Stimulated activated CD8-positive, alpha-beta memory T cell treated with anti-CD3 and anti-CD28 coated beads, Interleukin-7, amount 100 ng/mL, for 48 hours (primary cell): ENCODE measurements around the gene ATXN2.
"Not testable (repeated sequence)": the region's sequence is repeated elsewhere in the genome, so short reads cannot be mapped to it uniquely, and the experiment has no call there.

ENCODE experiments used
- DNase-seq, 2 donors: peaks; one replicate each; pipeline ENCODE4 v3.0.0-alpha.2; 2020; ENCODE audit warnings: low read depth in 1 of 2; ENCODE audit errors: extremely low read depth in 1 of 2

The ATXN2 gene

GRCh38 chr12:111507719-111508118 is 91.4 kb downstream of the ATXN2 start:
- DNase-seq: not testable (repeated sequence)

- not testable (repeated sequence) for DNase-seq
These were observed 91.9 kb downstream of the ATXN2 start for GRCh38 chr12:111507258-111507657.

GRCh38 chr12:111506260-111506659 is 92.9 kb downstream of the ATXN2 start:
- no peak for DNase-seq

- no peak for DNase-seq
These were observed 93.5 kb downstream of the ATXN2 start for GRCh38 chr12:111505601-111506036.

- DNase-seq: no peak
These were observed 96.0 kb downstream of the ATXN2 start for GRCh38 chr12:111503116-111503515.

GRCh38 chr12:111494676-111495075 is 104.4 kb downstream of the ATXN2 start:
- no peak for DNase-seq

GRCh38 chr12:111492979-111493378 is 106.1 kb downstream of the ATXN2 start:
- not testable (repeated sequence) for DNase-seq

GRCh38 chr12:111488798-111489197 is 110.3 kb downstream of the ATXN2 start:
- no peak for DNase-seq

GRCh38 chr12:111488271-111488670 is 110.8 kb downstream of the ATXN2 start:
- DNase-seq: no peak

GRCh38 chr12:111482462-111482861 is 116.7 kb downstream of the ATXN2 start:
- DNase-seq: no peak

- DNase-seq: no peak
These were observed 127.9 kb downstream of the ATXN2 start for GRCh38 chr12:111471236-111471635.

GRCh38 chr12:111469401-111469800 is 129.7 kb downstream of the ATXN2 start:
- no peak for DNase-seq

- DNase-seq: no peak
These were observed 131.3 kb downstream of the ATXN2 start for GRCh38 chr12:111467857-111468241.

- no peak for DNase-seq
These were observed 131.8 kb downstream of the ATXN2 start for GRCh38 chr12:111467092-111467856.

GRCh38 chr12:111462210-111462769 is 136.8 kb downstream of the ATXN2 start:
- no peak for DNase-seq

- DNase-seq: not testable (repeated sequence)
These were observed 139.0 kb downstream of the ATXN2 start for GRCh38 chr12:111460111-111460510.

- no peak for DNase-seq
These were observed 140.5 kb downstream of the ATXN2 start for GRCh38 chr12:111458546-111459172.

GRCh38 chr12:111457577-111457976 is 141.5 kb downstream of the ATXN2 start:
- DNase-seq: no peak

GRCh38 chr12:111457071-111457470 is 142.0 kb downstream of the ATXN2 start:
- DNase-seq: no peak

- no peak for DNase-seq
These were observed 143.4 kb downstream of the ATXN2 start for GRCh38 chr12:111455448-111456320.
